MCF 10A (cell line): Measurements from ENCODE around the gene CRADD. TPM values are rescaled to one million over a fixed set of nuclear protein-coding genes. Genes with fewer than 3 reads are reported as not detected.

Experiments used
- BruUV-seq: library from RNA; stranded (reverse); fragments of 400-500 nt; replicated peaks from 2 replicates; lab custom pipeline; 2021; lab: Mats Ljungman, UMichigan
- CTCF ChIA-PET: fragments of 300-600 bp; sonication (Branson Sonifier 250); formaldehyde crosslinking; extraction: SDS; loops from one replicate; lab custom pipeline; 2021; ENCODE audit warnings: antibody characterized with exemption, inconsistent platforms; lab: Yijun Ruan, JAX
- POLR2A ChIA-PET: fragments of 300-600, 350-650 bp; sonication (Branson Sonifier 250); formaldehyde crosslinking; extraction: SDS; loops from one replicate; lab custom pipeline; 2020; ENCODE audit warnings: antibody characterized with exemption, inconsistent platforms; lab: Yijun Ruan, JAX
- DNase-seq: peaks from one replicate; pipeline ENCODE4 v3.0.0-alpha.2; 2018; ENCODE audit not compliant: unreplicated experiment
- H3K27ac Mint-ChIP-seq: one replicate; pipeline ENCODE4 v1.8.0; 2022; ENCODE audit warnings: mild to moderate bottlenecking, low read depth, mixed read lengths; ENCODE audit not compliant: unreplicated experiment
- H3K27me3 Mint-ChIP-seq: one replicate; pipeline ENCODE4 v1.8.0; 2022; ENCODE audit warnings: mixed read lengths; ENCODE audit not compliant: insufficient read depth, unreplicated experiment
- H3K36me3 Mint-ChIP-seq: one replicate; pipeline ENCODE4 v1.8.0; 2022; ENCODE audit warnings: mild to moderate bottlenecking, moderate library complexity, mixed read lengths; ENCODE audit not compliant: insufficient read depth, unreplicated experiment
- H3K4me1 Mint-ChIP-seq: one replicate; pipeline ENCODE4 v1.8.0; 2022; ENCODE audit warnings: mixed read lengths; ENCODE audit not compliant: insufficient read depth, unreplicated experiment
- H3K4me3 Mint-ChIP-seq: one replicate; pipeline ENCODE4 v1.8.0; 2022; ENCODE audit warnings: mild to moderate bottlenecking, moderate library complexity, mixed read lengths; ENCODE audit not compliant: unreplicated experiment
- H3K9me3 Mint-ChIP-seq: one replicate; pipeline ENCODE4 v1.8.0; 2022; ENCODE audit warnings: mixed read lengths; ENCODE audit not compliant: unreplicated experiment
- CTCF ChIP-seq: fragments of 200-600 bp; IDR thresholded peaks from one replicate; pipeline ENCODE4 v1.8.0; 2022; ENCODE audit warnings: antibody characterized with exemption, mild to moderate bottlenecking; ENCODE audit not compliant: unreplicated experiment
- intact Hi-C: fragments of 100-400 bp; cut with micrococcal nuclease; formaldehyde crosslinking; loops from 2 replicates; pipeline ENCODE4 v1.14.1; 2022
- total RNA-seq: library from RNA; stranded (reverse); gene quantifications from 2 replicates; pipeline ENCODE4 v1.2.3, GENCODE V29; 2022

Gene CRADD
- total RNA-seq, 1 experiment from 2014 or later, result 15.4 TPM

- Mint-ChIP-seq H3K4me3 (no peak overlapping the region), H3K27ac (no peak overlapping the region), H3K9me3 (no peaks in the 10 kb centered on the region), H3K36me3 (no peaks in the 10 kb centered on the region), H3K27me3 (no peaks in the 10 kb centered on the region), H3K4me1 (peaks cover 12% of the 10 kb centered on the region)
- ChIA-PET CTCF (interaction anchor here (1.9 kb wide), 1 partner anchor 368 kb away, joined by 5 read pairs; no protein-coding TSS in a partner anchor), POLR2A (interaction anchor here (0.7 kb wide), 1 partner anchor 152 kb away, joined by 3 read pairs; no protein-coding TSS in a partner anchor)
- BruUV-seq, result no TSS peak
- intact Hi-C loops, result no loop called here
- no peak for DNase-seq
- no peak for TF ChIP-seq CTCF
Observed at GRCh38 chr12:93733928-93734327, 56.8 kb downstream of the CRADD start.

- no peak overlapping the region for H3K27ac Mint-ChIP-seq
- no peaks in the 10 kb centered on the region for H3K9me3 Mint-ChIP-seq
- no peak overlapping the region for H3K4me3 Mint-ChIP-seq
- no peak for DNase-seq
- no peaks in the 10 kb centered on the region for H3K36me3 Mint-ChIP-seq
- H3K27me3 Mint-ChIP-seq, result no peaks in the 10 kb centered on the region
- no peak for TF ChIP-seq CTCF
- intact Hi-C loops, result no loop called here
- H3K4me1 Mint-ChIP-seq, result peaks cover 18% of the 10 kb centered on the region
- CTCF ChIA-PET, result interaction anchor here (0.7 to 1.1 kb wide), 3 partner anchors 168 to 1139 kb away, joined by 4 to 5 read pairs (median 4); no protein-coding TSS in a partner anchor
- POLR2A ChIA-PET, result interaction anchor here (0.5 to 0.7 kb wide), 2 partner anchors 10 to 625 kb away, joined by 3 read pairs; no protein-coding TSS in a partner anchor
- BruUV-seq, result no TSS peak
Observed at GRCh38 chr12:93734784-93735183, 57.6 kb downstream of the CRADD start.

DNA sequence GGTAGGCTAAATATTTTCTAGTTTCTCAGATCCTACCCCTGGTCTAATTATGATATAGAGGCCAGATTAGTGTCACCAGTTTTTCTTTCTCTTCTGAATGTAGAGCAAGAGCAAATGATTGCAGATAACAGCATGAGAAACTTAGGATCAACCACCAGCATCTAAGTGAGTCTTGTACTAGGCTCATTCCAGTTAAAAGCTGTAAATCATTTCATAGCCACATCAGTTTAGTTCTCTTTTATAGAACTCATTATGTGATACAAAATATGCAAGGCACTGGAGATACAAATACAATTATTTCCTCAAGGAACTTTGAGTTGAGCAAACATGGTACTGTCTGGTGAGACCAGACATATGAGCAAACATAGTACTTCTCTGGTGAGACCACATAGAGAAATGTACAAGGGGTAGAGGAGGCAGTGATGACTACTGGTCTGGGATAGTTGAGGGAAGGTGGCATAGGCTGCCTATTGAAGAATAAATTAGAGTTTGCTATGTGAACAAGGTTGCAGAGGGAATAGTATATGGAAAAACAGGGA, 59.5 kb downstream of the CRADD start:
- Mint-ChIP-seq H3K36me3 (no peaks in the 10 kb centered on the region), H3K9me3 (no peaks in the 10 kb centered on the region), H3K27ac (no peak overlapping the region), H3K27me3 (no peaks in the 10 kb centered on the region), H3K4me3 (no peak overlapping the region), H3K4me1 (peaks cover 24% of the 10 kb centered on the region)
- TF ChIP-seq CTCF, result no peak
- no peak for DNase-seq
- POLR2A ChIA-PET, result interaction anchor here (0.9 kb wide), 1 partner anchor 10 kb away, joined by 3 read pairs; no protein-coding TSS in a partner anchor
- no TSS peak for BruUV-seq
- intact Hi-C loops, result no loop called here
- CTCF ChIA-PET, result interaction anchor here (0.7 kb wide), 1 partner anchor 365 kb away, joined by 4 read pairs; no protein-coding TSS in a partner anchor

DNA sequence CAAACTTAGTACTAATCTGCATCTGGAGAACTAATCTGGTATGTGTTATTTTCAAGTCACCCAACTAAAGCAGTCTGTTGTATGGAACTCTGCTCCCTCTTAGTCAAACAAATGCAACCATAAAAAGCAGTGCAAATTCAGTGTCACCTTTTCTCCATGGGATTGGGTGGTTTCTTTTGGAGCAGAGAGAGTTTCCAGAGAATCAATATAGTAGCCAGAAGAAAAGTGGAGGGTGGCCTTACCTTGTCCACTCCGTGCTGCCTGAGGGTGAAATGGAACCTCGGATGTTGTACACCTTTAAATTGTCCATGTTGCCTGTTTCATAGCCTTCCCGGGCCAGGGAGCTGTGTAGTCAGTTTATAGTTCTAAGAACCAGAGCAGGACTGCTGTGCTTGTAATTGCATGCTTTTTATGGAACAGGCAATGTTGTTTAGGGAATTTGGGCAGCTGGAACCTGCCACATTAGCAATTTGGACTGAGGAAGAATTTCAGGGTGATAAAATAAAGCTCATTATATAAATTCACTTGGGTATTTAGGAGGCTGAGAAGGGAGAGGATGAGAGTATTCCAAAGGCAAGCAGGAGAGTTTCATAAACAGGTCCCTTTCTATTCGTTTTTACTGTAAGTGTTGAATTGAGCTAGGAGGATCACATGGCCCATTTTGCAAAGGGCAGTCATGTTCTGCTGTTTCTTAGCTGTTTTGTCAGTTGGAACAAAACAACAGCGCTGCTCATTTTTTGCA, 60.5 kb downstream of the CRADD start:
- no peak for DNase-seq
- TF ChIP-seq CTCF, result no peak
- Mint-ChIP-seq H3K27ac (no peak overlapping the region), H3K27me3 (no peaks in the 10 kb centered on the region), H3K36me3 (no peaks in the 10 kb centered on the region), H3K4me3 (no peak overlapping the region), H3K9me3 (no peaks in the 10 kb centered on the region), H3K4me1 (peaks cover 27% of the 10 kb centered on the region)
- intact Hi-C loops, result no loop called here
- no TSS peak for BruUV-seq
- ChIA-PET CTCF (interaction anchor here (0.6 to 1.2 kb wide), 4 partner anchors 11 to 1670 kb away, joined by 3 to 5 read pairs (median 3); no protein-coding TSS in a partner anchor), POLR2A (interaction anchor here (0.5 to 1.1 kb wide), 4 partner anchors 11 to 40 kb away, joined by 3 read pairs; no protein-coding TSS in a partner anchor)
